Inflammatory macrophage (primary cell): ENCODE data around the gene PLPPR3.

Source experiments
- DNase-seq, 2 donors: peaks; one replicate each; pipeline ENCODE4 v3.0.0-alpha.2; 2020 to 2022

The PLPPR3 gene

GRCh38 chr19:795073-795611 lies 26.6 kb downstream of the PLPPR3 start:
- DNase-seq = no peak

GRCh38 chr19:793806-794205 lies 27.9 kb downstream of the PLPPR3 start:
- DNase-seq = no peak

- DNase-seq = no peak
Observed at GRCh38 chr19:792306-792885, 29.4 kb downstream of the PLPPR3 start.

GRCh38 chr19:791567-792305 lies 30.0 kb downstream of the PLPPR3 start:
- DNase-seq = no peak

- DNase-seq = no peak
Observed at GRCh38 chr19:791007-791566, 30.7 kb downstream of the PLPPR3 start.

GRCh38 chr19:789701-790060 lies 32.1 kb downstream of the PLPPR3 start:
- DNase-seq = no peak

GRCh38 chr19:788983-789700 lies 32.6 kb downstream of the PLPPR3 start:
- DNase-seq = peak; percentile 41 to 65

- DNase-seq = no peak
Observed at GRCh38 chr19:788686-788982, 33.1 kb downstream of the PLPPR3 start.

- no peak for DNase-seq
Observed at GRCh38 chr19:787536-787935, 34.2 kb downstream of the PLPPR3 start.

- DNase-seq = no peak
Observed at GRCh38 chr19:784541-784940, 37.2 kb downstream of the PLPPR3 start.

GRCh38 chr19:782878-783668 lies 38.7 kb downstream of the PLPPR3 start:
- DNase-seq = no peak

GRCh38 chr19:782185-782877 lies 39.4 kb downstream of the PLPPR3 start:
- DNase-seq = no peak

GRCh38 chr19:781800-782184 lies 40.0 kb downstream of the PLPPR3 start:
- no peak for DNase-seq

- no peak for DNase-seq
Observed at GRCh38 chr19:780935-781334, 40.8 kb downstream of the PLPPR3 start.

GRCh38 chr19:778910-779653 lies 42.7 kb downstream of the PLPPR3 start:
- DNase-seq = peak in 1 of 2 donors; percentile 22

- no peak for DNase-seq
Observed at GRCh38 chr19:776549-776948, 45.2 kb downstream of the PLPPR3 start.

GRCh38 chr19:772730-773436 lies 48.9 kb downstream of the PLPPR3 start:
- no peak for DNase-seq

GRCh38 chr19:772063-772462 lies 49.7 kb downstream of the PLPPR3 start:
- DNase-seq = no peak

- peak; percentile 56 to 68 for DNase-seq
Observed at GRCh38 chr19:771332-771785, 50.4 kb downstream of the PLPPR3 start.

- DNase-seq = no peak
Observed at GRCh38 chr19:769616-770015, 52.1 kb downstream of the PLPPR3 start.

GRCh38 chr19:768424-768823 lies 53.3 kb downstream of the PLPPR3 start:
- DNase-seq = no peak
